Stimulated activated CD4-positive, alpha-beta T cell treated with anti-CD3 and anti-CD28 coated beads, Interleukin-12 subunit alpha, Interleukin-12 subunit beta, amount 100 ng/mL, for 24 hours (primary cell): ENCODE measurements around the gene VDAC1.
"Not testable (repeated sequence)": the region's sequence is repeated elsewhere in the genome, so short reads cannot be mapped to it uniquely, and the experiment has no call there.

Source experiments
- DNase-seq, 2 experiments: peaks; one replicate each; pipeline ENCODE4 v3.0.0-alpha.2; 2020; ENCODE audit warnings: low read depth in 2 of 2

Gene VDAC1

DNA sequence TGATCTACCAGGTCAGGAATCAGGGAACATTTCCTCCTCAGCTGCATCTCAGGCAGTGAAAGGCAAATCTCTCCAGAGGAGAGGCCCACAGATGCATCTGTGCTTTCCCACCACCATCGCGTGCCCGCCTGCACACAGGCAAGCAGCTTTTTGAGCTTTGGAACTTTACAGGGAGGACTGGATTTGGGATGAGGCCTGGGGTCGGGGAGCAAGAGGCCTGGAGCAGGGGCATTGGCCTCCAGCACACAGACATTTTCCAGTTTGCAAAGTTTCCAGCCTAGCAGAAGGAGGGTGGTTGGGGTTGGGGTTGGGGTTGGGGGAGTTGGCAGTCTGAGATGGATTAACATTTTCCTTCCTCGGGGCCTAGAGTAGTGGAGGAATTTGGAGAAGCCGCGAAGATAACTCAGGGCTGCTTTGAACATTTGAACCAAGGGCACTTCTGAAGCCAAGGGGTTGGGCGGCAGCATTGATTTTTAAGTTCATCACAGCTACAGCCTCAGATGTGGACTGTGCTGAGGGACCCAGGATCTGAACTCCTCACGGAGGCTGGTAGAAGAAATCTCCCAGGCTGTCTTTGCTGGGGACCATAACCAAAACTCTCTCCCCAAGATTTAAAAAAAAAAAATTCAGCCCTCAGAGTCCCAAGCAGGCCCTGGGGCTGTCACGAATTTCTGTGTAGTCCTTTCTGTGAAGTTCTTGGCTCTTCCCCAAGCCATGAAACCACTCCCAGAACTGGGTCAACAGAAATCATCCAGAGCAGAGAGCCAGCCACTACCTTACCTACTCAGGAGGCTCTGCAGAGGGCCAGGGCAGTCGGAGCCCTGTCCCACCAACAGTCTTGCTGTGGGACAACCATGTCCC lies 61.9 kb downstream of the VDAC1 start:
- DNase-seq = no peak

DNA sequence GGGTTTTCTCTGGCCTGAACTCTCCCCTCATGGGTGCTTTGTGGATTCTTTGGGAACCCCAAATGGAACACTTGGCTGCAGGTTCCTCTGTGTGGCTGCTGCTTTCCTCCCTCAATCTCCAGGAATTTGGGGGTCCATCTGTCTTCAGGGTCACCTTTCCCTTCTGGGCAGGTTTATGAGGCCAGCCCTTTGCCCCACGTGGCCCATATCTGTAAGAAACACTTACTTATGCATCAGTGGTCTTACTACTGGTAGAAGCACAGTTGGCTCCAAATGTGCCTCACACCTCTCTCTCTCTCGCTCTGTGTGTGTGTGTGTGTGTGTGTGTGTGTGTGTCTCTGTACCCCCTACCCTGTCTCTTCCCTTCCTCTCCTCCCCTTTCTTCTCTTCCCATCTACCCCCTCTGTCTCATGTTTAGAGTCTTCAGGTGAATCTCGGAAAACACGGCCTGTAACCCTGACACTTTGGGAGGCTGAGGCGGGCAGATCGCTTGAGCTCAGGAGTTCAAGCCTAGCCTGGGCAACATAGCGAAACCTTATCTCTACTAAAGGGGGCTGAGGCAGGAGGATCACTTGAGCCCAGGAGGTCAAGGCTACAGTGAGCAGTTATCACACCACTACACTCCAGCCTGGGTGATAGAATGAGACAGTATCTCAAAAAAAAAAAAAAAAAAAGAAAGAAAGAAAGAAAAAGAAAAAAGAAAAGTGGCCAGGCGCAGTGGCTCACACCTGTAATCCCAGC lies 63.1 kb downstream of the VDAC1 start:
- no peak for DNase-seq

DNA sequence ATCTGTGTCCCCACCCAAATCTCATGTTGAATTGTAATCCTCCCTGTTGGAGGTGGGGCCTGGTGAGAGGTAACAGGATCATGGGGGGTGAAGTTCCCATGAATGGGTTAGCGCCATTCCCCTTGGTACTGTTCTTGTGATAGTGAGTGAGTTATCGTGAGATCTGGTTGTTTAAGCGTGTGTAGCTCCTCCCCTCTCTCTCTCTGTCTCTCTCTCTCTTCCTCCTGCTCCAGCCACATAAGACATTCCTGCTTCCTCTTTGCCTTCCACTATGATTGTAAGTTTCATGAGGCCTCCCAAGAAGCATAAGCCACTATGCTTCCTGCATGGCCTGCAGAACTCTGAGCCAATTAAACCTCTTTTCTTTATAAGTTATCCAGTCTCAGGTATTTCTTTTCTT lies 65.1 kb downstream of the VDAC1 start:
- no peak for DNase-seq

DNA sequence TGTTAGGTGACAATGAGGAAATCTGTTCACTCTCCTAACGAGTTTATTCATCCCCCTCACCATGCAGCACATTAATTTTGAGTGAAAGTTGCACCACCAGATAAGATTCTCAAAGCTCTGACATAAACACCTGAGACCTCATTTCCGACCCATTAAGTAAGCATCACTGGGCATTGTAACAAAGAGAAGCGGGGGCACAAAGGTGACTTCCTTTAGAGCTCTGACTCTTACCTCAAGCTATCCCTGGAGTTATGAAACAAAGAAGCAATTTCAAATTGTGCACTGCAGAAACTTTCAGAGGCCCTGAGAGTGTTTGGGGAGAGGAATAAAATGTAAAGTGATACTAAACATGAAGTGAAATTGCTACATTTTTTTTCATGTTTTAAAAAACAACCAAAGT lies 65.8 kb downstream of the VDAC1 start:
- DNase-seq = no peak

DNA sequence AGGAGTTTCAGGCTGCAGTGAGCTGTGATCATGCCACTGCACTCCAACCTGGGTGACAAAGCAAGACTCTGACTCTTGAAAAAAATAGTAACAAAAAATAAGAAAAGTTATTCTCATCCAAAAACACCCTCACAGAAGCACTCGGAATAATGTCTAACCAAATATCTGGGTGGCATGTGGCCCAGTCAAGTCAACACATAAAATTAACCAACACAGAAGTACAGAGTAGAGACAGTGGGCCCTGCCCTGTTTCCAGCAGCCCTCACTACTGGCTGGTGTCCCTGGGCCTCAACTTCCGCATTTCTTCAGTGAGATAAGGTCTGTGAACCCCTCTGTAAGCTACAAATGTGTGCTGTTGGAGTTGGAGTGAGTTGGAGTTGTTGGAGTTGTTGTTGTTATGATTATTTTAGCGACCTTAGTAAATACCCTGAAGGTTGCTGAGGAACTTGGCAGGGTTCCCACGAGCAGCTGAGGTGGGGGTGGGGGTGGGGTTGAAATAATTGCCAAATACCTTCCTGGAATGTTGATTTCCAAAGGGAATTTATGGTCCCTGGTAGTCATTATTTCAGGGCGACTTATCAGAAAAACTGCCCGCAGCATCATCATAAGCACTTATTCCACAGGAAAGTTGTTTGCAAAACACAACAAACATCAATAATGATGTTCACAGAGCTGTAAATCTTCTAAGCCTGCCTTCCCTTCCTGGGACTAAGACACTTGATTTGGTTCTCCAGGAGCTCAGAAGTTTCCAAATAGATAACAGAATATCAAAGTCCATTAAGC lies 66.5 kb downstream of the VDAC1 start:
- DNase-seq = no peak

DNA sequence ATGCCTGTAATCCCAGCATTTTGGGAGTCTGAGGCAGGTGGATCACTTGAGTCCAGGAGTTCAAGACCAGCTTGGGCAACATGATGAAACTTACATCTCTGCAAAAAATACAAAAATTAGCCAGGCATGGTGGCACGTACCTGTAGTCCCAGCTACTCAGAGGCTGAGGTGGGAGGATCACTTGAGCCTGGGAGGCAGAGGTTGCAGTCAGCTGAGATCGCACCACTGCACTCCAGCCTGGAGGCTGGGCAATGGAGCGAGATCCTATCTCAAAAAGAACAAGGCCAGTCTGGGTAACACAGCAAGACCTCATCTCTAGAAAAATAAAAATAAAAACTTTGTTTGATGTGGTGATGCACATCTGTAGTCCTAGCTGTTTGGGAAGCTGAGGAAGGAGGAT lies 67.1 kb downstream of the VDAC1 start:
- DNase-seq = not testable (repeated sequence)

DNA sequence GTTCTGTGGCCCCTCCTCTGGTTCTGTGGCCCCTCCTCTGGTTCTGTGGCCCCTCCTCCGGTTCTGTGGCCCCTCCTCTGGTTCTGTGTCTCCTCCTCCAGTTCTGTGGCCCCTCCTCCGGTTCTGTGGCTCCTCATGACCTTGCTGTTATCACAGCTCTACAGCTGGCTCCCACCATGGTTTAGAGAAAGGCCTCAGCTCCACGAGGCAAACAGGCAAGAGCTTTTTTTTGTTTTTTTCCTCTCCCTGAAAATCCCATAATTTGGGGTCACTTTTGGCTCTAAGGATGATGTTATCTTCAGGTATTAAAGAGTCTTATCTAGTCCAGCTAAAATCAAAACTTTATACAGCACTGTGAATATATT lies 68.1 kb downstream of the VDAC1 start:
- no peak for DNase-seq

DNA sequence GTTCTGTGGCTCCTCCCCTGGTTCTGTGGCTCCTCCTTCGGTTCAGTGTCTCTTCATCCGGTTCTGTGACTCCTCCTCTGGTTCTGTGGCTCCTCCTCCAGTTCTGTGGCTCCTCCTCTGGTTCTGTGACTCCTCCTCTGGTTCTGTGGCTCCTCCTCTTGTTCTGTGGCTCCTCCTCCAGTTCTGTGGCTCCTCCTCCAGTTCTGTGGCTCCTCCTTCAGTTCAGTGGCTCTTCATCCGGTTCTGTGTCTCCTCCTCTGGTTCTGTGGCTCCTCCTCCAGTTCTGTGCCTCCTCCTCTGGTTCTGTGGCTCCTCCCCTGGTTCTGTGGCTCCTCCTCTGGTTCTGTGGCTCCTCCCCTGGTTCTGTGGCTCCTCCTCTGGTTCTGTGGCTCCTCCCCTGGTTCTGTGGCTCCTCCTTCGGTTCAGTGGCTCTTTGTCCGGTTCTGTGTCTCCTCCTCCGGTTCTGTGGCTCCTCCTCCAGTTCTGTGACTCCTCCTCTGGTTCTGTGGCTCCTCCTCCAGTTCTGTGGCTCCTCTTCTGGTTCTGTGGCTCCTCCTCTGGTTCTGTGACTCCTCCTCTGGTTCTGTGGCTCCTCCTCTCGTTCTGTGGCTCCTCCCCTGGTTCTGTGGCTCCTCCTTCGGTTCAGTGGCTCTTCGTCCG lies 68.7 kb downstream of the VDAC1 start:
- DNase-seq = not testable (repeated sequence)

DNA sequence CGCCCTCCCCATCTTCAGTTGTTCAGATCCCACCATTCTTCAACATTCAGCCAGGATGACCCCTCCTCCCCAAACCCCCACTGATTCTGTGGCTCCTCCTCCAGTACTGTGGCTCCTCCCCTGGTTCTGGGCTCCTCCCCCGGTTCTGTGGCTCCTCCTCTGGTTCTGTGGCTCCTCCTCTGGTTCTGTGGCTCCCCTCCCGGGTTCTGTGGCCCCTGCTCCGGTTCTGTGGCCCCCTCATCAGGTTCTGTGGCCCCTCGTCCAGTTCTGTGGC lies 69.2 kb downstream of the VDAC1 start:
- no peak for DNase-seq

DNA sequence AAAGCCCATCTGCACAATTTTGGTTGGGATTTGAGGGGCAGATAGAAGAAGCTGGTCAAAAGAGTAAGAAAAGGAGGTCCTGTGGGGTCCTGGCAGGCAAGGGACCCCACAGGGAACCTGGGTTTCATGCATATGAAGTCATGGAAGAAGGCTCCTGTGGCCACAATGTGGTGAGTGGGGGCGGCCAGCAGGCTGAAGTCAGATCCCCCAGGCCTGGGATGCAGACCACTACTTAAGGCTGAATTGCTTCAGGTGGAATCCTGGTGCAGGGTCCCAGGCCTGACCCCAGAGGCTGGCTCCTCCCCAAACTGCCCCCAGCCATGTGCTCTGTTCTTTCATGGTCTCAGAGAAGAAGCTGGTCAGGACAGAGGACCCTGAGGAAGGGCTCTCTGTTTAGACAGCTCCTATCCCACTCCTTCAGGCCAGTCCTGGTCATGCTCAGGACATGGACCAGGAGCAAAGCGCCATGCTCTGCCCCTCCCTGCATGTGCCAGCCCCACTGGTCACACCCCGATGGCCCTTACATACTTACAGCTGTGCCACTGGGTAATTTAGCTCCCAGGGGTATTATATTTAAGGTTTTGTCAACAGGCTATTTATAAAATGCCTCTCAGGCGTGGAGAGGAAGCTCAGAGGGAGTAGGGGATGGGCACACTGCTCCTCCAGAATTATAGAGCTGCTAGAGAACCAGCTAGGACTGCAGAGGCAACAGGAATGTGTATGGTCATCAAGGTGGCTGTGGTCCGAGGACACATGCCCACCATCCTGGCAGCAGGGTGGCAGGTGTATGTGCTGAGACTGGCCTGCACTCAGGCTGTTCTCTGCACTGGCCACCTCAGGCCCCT lies 69.7 kb downstream of the VDAC1 start:
- DNase-seq = no peak

DNA sequence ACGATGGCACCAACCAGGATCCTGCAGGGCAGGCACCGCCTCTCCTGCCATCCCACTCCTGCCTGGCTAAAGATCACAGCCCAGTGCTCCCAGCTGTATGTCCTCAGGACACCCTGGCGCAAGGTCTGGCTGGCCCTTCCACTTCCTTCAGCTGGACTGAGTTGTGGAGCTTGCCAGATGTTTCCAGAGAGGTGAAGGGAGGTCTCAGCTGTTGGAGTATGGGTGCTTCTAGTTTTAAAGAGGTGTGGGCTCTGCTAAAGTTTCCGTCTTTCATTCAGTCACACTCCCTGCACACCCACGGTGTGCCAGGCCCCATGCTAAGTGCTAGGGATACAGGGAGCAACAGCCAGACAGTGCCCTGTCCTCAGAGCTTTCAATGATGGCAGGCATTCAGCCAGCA lies 70.5 kb downstream of the VDAC1 start:
- no peak for DNase-seq

DNA sequence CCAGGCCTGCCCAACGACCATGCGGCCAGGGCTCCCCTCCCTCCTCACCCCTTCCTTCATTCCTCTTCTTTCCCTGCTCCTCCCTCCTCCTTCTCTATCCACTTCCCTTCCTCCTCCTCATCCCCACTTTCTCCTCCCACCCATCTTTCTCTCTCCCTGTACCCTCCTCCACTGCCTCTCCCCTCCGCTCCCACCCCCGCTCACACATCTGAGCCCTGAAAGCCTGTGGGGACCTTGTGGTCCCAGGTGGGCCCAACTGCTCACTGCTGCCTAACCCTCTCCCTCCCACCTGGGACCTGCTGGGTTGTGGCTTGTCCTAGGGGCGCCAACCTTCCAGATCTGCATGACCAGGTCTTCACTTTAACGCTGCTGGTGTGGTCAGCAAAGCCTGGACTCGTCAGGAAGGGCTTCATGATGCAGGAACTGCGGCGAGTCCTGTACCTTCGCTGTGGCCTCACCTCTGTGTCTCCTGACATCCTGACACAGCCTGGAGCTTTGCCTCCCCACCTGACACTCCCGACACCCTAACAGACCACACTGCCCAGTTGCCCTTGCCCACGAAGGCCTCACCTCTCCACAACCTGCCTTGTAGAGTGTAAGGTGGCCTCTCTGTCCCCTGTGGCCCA lies 71.0 kb downstream of the VDAC1 start:
- DNase-seq = no peak

DNA sequence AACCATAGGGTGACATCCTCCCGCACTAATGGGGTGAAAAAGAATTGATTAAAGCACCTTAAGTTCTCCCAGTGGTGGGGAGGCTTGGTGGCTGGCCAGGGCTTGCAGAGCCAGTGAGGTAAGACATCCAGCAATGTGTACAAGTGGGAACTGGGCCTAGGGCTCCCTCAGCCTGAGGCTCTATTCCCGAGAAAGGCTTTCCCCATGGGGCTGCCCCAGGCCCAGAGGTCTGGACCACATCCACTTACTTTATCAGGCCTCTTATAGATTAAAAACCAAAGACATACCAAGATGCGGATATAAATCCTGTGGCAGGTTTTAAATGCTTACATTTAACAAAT lies 71.6 kb downstream of the VDAC1 start:
- DNase-seq = no peak

DNA sequence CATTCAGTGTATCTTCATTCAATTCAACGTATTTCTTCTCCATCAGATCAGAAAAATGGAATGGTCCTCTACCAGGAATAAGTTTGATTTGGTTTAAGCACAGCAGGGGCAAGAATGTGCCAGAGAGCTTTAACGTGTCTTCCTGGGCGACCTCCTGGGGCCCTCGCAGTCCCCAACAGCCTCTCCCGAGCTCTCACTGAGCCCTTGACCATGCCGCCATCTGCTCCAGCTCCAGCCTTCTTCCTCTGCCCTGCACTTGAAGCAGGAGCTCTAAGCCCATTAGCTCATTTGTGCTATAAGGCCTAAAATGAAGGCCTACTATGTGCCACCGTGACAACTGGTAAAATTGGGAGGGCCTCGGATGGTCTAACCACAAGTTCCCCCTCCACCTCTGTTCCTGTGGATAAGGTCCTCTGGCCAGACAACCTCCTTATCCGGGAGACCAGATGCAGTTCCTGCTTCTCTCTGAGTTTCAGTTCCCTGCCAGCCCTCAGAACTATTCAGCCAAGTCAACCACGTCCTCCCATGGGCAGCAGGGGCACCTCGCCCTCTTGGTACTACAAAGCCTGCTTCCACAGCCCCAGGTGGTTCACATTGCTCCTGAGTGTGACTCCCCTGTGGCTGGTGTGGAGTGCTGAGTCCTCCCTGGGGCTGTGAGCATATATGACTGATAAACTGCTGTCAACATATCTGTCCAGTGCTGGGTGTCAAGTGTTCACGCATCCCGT lies 72.2 kb downstream of the VDAC1 start:
- DNase-seq = no peak

DNA sequence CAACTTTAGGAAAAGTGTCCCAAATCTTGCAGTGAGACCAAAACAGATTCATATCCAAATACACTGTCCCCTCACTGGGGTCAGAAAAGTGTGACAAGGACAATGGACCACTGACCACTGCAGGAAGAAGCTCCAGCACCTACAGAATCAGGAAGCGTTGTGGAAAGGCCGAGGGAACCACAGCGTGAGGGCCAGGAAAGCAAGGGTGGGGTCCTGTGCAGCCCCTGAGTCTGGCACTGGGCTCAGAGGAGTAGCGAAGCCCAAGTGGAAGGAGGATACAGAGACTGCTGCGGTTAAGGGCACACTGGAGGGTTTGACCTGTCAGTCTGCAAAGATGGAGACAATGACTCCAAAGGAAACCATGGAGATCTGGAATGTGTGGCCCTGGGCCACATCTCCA lies 73.2 kb downstream of the VDAC1 start:
- no peak for DNase-seq

DNA sequence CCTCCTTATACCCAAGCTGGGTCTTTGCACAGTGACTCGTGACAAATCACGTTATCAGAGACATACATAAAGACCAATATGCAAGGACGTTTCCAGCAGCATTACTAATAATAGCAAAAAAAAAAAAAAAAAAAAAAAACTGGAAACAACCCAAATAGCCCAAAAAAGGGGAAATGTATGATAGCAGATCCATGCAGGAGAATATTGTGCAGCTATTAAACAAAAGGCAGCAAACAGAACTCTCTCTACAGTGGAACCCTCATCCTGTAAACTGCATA lies 74.0 kb downstream of the VDAC1 start:
- no peak for DNase-seq

DNA sequence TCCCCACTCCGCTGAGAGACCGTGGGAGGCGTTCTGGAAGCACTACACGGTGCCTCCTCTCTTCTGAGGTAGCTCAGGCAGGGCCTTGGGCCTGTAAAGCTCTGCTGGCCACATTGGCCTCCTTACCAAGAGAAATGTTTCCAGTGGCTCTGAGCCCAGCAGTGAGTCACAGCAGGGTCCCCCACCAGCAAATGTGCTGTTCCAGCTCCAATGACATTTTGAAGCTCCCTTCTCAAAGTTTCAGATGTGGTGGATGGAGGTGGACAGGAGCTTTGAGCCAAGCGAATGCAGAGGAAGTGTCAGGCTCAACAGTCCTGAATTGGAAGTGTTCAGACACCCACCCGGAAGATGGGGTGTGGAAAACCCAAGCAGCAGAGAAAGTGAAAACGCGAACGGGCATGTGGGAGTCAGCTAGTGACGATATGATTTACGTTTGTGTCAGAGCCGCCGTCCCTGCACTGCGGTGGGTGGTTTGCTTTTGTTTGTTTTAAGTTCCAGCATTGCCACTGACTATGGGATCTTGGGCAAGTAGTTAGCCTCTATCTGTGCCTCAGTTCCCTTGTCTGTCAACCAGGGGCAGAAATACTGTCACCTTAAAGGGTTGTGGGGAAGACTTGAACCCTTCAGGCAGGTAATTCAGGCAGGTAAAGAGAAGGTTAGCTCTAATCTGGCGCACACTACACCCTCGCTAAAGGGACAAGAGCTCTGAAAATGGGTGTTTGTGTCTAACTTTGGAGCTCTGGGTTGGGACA lies 74.5 kb downstream of the VDAC1 start:
- peak; percentile 61 to 72 for DNase-seq

DNA sequence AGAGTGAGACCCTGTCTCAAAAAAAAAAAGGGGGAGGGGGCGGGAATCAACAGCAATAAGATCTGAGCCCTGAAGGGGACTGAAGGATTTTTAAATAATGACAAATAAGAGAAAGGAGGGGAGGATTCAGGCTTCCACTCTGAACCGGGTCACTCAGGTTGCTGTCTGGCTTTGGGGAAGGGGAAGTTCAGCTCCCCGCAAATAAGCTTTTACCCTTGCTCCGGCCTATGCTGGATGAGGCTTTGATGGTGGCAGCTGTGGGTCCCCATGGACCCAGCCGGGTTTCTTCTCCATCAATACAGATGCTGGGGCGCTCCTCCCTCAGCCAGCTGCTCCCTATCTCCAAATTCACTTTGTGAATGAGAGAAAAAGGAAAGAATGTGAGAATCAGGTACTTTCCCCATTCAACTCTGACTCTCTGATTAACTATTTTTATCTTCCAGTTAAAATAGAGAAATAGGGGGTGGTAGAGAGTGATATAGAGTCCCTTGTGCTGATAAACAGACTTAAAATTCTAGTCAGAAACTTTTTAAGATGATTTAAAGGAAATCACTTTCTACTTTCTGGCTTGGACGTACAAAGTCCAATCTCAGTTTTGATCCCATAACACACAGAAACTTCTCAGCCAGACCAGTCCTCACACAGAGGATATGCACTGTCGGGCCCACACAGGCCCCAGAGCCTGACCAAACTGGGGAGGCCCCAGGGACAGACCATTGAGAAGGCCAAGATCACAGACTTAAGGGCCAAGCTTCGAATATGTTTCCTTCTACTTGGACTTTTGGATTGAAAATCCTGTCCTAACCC lies 76.0 kb downstream of the VDAC1 start:
- DNase-seq = no peak
